Measurements from ENCODE around the gene ADRM1.

Gene ADRM1

DNA sequence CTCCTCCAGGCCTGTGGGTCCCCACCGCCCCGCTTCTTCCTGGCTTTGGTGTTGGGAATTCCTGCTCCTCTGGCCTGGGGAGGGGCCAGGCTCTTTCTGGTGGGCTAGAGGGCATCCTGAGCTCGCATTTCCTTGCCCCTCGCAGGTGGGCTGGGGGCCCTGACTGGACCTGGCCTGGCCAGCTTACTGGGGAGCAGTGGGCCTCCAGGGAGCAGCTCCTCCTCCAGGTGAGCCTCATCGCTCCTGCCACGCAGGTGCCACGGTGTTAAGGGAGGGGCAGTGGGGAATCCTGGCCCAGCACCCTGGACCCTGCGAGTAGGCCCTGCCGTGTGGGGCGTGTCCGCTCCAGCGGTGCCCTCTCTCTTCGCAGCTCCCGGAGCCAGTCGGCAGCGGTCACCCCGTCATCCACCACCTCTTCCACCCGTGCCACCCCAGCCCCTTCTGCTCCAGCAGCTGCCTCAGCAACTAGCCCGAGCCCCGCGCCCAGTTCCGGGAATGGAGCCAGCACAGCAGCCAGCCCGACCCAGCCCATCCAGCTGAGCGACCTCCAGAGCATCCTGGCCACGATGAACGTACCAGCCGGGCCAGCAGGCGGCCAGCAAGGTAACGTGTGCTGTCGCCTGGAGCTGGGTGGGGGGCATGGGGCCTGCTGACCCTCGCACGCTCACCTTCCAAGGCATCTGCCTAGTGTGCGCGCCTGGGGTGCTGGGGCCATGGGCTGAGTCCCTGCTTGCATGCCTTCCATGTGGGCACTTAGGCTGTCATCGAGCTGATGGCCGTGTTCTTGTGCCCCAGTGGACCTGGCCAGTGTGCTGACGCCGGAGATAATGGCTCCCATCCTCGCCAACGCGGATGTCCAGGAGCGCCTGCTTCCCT lies 4.7 kb downstream of the ADRM1 start:
- POLR2A ChIA-PET = no interaction called here
- CTCF ChIA-PET = interaction anchor here (1.3 to 1.9 kb wide), 2 partner anchors 11 to 34 kb away, joined by 3 to 5 read pairs; no protein-coding TSS in a partner anchor
- no peak for DNase-seq (ENCODE audit: extremely low spot score)
- TF ChIP-seq, protein P1, sequence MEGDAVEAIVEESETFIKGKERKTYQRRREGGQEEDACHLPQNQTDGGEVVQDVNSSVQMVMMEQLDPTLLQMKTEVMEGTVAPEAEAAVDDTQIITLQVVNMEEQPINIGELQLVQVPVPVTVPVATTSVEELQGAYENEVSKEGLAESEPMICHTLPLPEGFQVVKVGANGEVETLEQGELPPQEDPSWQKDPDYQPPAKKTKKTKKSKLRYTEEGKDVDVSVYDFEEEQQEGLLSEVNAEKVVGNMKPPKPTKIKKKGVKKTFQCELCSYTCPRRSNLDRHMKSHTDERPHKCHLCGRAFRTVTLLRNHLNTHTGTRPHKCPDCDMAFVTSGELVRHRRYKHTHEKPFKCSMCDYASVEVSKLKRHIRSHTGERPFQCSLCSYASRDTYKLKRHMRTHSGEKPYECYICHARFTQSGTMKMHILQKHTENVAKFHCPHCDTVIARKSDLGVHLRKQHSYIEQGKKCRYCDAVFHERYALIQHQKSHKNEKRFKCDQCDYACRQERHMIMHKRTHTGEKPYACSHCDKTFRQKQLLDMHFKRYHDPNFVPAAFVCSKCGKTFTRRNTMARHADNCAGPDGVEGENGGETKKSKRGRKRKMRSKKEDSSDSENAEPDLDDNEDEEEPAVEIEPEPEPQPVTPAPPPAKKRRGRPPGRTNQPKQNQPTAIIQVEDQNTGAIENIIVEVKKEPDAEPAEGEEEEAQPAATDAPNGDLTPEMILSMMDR (IDR thresholded peaks at IDR 0.05; ENCODE audit: control extremely low read depth, extremely low read depth, low read depth, missing control alignments) = no peak

DNA sequence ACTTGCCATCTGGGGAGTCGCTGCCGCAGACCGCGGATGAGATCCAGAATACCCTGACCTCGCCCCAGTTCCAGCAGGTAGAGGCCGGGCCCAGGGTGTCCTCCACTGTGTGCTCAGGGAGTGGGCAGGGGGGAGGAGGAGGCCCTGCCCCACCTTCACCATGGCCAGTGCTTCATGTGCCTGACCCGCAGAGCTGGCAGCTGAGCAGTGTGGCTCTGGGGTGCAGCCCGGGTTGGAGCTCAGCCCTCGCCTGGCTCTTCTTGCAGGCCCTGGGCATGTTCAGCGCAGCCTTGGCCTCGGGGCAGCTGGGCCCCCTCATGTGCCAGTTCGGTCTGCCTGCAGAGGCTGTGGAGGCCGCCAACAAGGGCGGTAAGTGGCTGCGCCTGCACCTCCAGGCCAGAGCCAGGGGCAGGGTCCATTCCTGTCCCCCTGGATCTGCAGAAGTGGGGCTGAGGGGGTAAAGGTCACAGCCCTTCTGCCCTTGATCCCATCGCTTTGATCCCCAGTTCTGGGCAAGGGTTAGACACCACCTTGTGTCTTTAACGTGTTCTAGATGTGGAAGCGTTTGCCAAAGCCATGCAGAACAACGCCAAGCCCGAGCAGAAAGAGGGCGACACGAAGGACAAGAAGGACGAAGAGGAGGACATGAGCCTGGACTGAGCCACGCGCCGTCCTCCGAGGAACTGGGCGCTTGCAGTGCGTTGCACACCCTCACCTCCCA lies 5.5 kb downstream of the ADRM1 start:
- TF ChIP-seq, protein P1 (IDR thresholded peaks at IDR 0.05; ENCODE audit: control extremely low read depth, extremely low read depth, low read depth, missing control alignments) = no peak
- no peak for DNase-seq (ENCODE audit: extremely low spot score)
- ChIA-PET POLR2A (no interaction called here), CTCF (interaction anchor here (1.2 to 1.9 kb wide), 3 partner anchors 11 to 298 kb away, joined by 3 to 5 read pairs (median 3); no protein-coding TSS in a partner anchor)

DNA sequence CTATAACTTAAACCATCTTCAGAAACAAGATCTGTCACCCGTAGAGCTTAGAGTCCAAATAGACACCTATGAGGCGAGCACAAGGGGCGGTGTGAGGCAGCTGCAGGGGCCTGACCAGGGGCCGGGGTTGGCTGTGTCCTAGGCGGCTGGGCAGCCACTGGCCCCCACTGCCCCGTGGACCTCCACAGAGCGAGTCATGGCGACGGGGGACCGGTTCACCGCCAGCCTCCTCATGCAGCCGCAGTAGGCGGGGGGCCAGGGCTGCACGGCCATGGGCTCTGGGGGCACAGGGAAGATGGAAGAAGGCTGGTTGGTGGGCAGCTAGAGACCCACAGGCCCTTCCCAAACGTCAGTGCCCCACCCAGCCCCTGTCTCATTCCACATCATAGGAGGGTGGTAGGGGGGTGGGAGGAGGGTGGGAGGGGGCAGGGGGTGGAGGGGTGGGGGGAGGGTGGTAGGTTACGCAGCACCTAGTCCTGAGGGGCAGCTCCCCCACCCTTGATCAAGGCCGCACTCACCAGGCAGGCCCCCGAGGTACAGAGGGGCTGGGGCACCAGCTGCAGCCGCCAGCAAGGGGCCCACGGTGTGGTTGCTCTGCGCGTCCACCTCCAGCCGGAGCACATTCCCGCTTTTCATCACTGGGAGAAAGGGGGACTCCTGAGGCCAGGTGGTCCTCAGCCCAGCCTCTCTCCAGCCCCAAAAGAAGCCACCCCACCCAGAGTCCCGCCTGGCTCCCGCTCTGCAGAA lies 6.6 kb downstream of the ADRM1 start:
- POLR2A ChIA-PET = no interaction called here
- TF ChIP-seq, protein P1 (IDR thresholded peaks at IDR 0.05; ENCODE audit: control extremely low read depth, extremely low read depth, low read depth, missing control alignments) = no peak
- CTCF ChIA-PET = interaction anchor here (1.2 to 1.5 kb wide), 2 partner anchors 76 to 299 kb away, joined by 3 read pairs; no protein-coding TSS in a partner anchor
- DNase-seq (ENCODE audit: extremely low spot score) = no peak

DNA sequence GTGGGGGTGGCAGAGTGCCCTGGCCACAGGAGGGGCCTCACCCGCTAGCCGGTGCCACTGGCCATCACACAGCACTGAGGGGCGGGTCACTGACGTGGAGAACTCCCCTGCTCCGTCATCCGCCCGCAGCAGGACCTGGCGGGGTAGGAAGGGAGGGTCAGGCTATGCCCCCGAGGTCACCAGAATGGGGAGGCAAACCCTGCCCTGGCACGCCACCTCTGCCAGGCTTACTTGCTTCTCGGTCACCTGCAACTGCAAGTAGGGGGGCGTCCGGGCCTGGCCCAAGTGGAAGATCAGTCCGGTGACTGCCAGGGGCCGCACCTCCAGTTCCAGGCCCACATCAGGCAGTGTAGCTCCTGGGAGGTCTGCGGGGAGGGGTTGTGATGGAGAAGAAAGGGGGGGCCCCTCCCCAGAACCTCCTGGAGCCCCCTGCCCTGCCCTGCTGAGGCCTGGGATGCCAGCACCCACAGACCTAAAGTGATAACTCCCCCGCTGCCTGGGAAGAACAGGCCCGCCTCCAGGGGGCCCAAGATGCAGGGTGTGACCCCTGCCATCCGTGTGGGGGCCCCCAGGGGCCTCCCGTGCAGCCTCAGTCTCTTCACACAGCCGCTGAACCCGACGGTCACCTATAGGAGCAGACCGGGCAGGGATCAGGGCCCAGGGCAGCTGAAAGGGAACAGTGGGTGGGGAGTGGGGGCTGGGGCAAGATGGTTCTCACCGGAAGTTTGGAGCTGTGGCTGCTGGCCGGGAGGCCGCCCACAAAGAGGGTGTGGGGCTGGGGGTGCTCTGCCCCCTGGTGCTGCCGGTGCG lies 7.4 kb downstream of the ADRM1 start:
- DNase-seq (ENCODE audit: extremely low spot score) = no peak
- POLR2A ChIA-PET = no interaction called here
- CTCF ChIA-PET = no interaction called here
- TF ChIP-seq, protein P1 (IDR thresholded peaks at IDR 0.05; ENCODE audit: control extremely low read depth, extremely low read depth, low read depth, missing control alignments) = no peak

DNA sequence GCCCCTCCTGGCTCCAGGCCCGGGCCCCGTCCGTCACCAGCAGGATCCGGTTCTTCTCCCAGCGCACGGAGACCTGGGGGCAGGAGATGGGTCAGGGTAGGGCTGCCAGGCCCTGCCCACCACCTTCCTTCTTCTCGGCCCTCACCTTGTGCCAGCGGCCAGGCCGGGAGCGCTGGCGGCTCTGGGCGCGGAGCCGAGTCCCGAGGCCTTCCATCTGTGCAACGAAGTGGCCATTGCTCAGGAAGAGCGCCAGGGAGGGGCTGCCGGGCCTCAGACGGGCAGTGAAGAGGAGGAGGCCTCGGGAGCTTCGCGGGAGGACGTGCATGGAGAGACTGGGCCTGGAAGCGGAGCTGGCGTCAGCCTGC lies 7.9 kb downstream of the ADRM1 start:
- TF ChIP-seq, protein P1 (IDR thresholded peaks at IDR 0.05; ENCODE audit: control extremely low read depth, extremely low read depth, low read depth, missing control alignments) = no peak
- ChIA-PET CTCF (no interaction called here), POLR2A (no interaction called here)
- DNase-seq (ENCODE audit: extremely low spot score) = no peak
